ENCODE measurements around the gene C11orf97.
"Not testable (repeated sequence)": the region's sequence is repeated elsewhere in the genome, so short reads cannot be mapped to it uniquely, and the experiment has no call there.

Gene C11orf97

GRCh38 chr11:94553938-94554337 lies 41.7 kb downstream of the C11orf97 start:
- Histone ChIP-seq H3K27ac (ENCODE audit: poor library complexity, severe bottlenecking) (no peak overlapping the region), H3K4me1 (ENCODE audit: insufficient read depth, poor library complexity, severe bottlenecking) (no peaks in the 10 kb centered on the region), H3K9me3 (ENCODE audit: severe bottlenecking) (no peaks in the 10 kb centered on the region), H3K4me3 (ENCODE audit: severe bottlenecking) (no peak overlapping the region), H3K27me3 (ENCODE audit: insufficient read depth, poor library complexity, severe bottlenecking) (no peaks in the 10 kb centered on the region), H3K36me3 (ENCODE audit: low read depth) (no peaks in the 10 kb centered on the region)
- DNase-seq (ENCODE audit: low spot score) (peak; percentile 65), ATAC-seq (ENCODE audit: low read depth) (peak; percentile 62)
- TF ChIP-seq CTCF (IDR thresholded peaks at IDR 0.05; ENCODE audit: poor library complexity, severe bottlenecking): no peak

DNA sequence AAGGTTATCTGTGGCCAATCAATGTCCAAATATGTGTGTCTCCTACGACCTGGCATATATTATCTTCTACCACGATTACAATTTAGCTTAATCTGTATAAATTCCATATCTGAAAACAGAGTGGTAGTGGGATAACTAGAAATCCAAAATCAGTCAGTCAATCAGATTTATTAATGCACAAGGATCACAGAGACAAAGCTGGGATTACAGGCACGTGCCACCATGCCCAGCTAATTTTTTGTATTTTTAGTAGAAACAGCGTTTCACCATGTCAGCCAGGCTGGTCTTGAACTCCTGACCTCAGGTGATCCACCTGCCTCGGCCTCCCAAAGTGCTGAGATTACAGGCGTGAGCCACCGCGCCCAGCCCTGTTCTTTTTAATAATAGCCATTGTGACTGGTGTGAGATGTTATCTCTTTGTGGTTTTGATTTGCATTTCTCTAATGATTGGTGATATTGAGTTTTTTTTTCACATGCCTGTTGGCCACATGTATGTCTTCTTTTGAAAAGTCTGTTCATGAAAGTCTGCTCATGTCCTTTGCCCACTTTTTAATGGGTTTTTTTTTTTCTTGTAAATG lies 43.6 kb downstream of the C11orf97 start:
- H3K4me1 ChIP-seq (ENCODE audit: insufficient read depth, poor library complexity, severe bottlenecking); DNase-seq (ENCODE audit: low spot score); H3K27ac ChIP-seq (ENCODE audit: poor library complexity, severe bottlenecking); H3K4me3 ChIP-seq (ENCODE audit: severe bottlenecking); H3K9me3 ChIP-seq (ENCODE audit: severe bottlenecking); H3K27me3 ChIP-seq (ENCODE audit: insufficient read depth, poor library complexity, severe bottlenecking); H3K36me3 ChIP-seq (ENCODE audit: low read depth); ATAC-seq (ENCODE audit: low read depth): not testable (repeated sequence)

GRCh38 chr11:94557421-94557820 lies 45.2 kb downstream of the C11orf97 start:
- DNase-seq (ENCODE audit: low spot score) (no peak), ATAC-seq (ENCODE audit: low read depth) (no peak)
- TF ChIP-seq CTCF (IDR thresholded peaks at IDR 0.05; ENCODE audit: poor library complexity, severe bottlenecking): no peak
- Histone ChIP-seq H3K36me3 (ENCODE audit: low read depth) (no peaks in the 10 kb centered on the region), H3K4me1 (ENCODE audit: insufficient read depth, poor library complexity, severe bottlenecking) (no peaks in the 10 kb centered on the region), H3K27me3 (ENCODE audit: insufficient read depth, poor library complexity, severe bottlenecking) (no peaks in the 10 kb centered on the region), H3K27ac (ENCODE audit: poor library complexity, severe bottlenecking) (no peak overlapping the region), H3K9me3 (ENCODE audit: severe bottlenecking) (no peaks in the 10 kb centered on the region), H3K4me3 (ENCODE audit: severe bottlenecking) (no peak overlapping the region)

GRCh38 chr11:94557992-94558391 lies 45.7 kb downstream of the C11orf97 start:
- Histone ChIP-seq H3K9me3 (ENCODE audit: severe bottlenecking) (no peaks in the 10 kb centered on the region), H3K4me1 (ENCODE audit: insufficient read depth, poor library complexity, severe bottlenecking) (no peaks in the 10 kb centered on the region), H3K4me3 (ENCODE audit: severe bottlenecking) (no peak overlapping the region), H3K36me3 (ENCODE audit: low read depth) (no peaks in the 10 kb centered on the region), H3K27ac (ENCODE audit: poor library complexity, severe bottlenecking) (no peak overlapping the region), H3K27me3 (ENCODE audit: insufficient read depth, poor library complexity, severe bottlenecking) (no peaks in the 10 kb centered on the region)
- no peak for TF ChIP-seq CTCF (IDR thresholded peaks at IDR 0.05; ENCODE audit: poor library complexity, severe bottlenecking)
- no peak for DNase-seq (ENCODE audit: low spot score)
- ATAC-seq (ENCODE audit: low read depth): no peak

- H3K36me3 ChIP-seq (ENCODE audit: low read depth): no peaks in the 10 kb centered on the region
- H3K4me3 ChIP-seq (ENCODE audit: severe bottlenecking): no peak overlapping the region
- H3K4me1 ChIP-seq (ENCODE audit: insufficient read depth, poor library complexity, severe bottlenecking): no peaks in the 10 kb centered on the region
- no peak for TF ChIP-seq CTCF (IDR thresholded peaks at IDR 0.05; ENCODE audit: poor library complexity, severe bottlenecking)
- no peak overlapping the region for H3K27ac ChIP-seq (ENCODE audit: poor library complexity, severe bottlenecking)
- H3K9me3 ChIP-seq (ENCODE audit: severe bottlenecking): no peaks in the 10 kb centered on the region
- H3K27me3 ChIP-seq (ENCODE audit: insufficient read depth, poor library complexity, severe bottlenecking): no peaks in the 10 kb centered on the region
- DNase-seq (ENCODE audit: low spot score): no peak
- ATAC-seq (ENCODE audit: low read depth): no peak
These were observed 46.2 kb downstream of the C11orf97 start for GRCh38 chr11:94558468-94558867.

All from RWPE2 (cell line).